Astrocyte (in vitro differentiated cells and primary cell): ENCODE results near the gene RFX4.

ENCODE experiments used
- CTCF ChIP-seq: IDR thresholded peaks from 2 replicates; pipeline ENCODE4 v1.5.1; 2011; ENCODE audit warnings: low read depth, mild to moderate bottlenecking, inconsistent platforms, low read length, moderate library complexity; ENCODE audit not compliant: insufficient read depth
- EZH2 ChIP-seq: IDR thresholded peaks from 2 replicates; pipeline ENCODE4 v1.6.1; 2012; ENCODE audit warnings: mild to moderate bottlenecking, low read length, inconsistent platforms; ENCODE audit not compliant: insufficient read depth

- no peak for TF ChIP-seq CTCF
- no peak for TF ChIP-seq EZH2
Observed at GRCh38 chr12:106767954-106768822, 185.4 kb downstream of the RFX4 start.
